Measurements from ENCODE around the gene DCBLD1. TPM values are rescaled to one million over a fixed set of nuclear protein-coding genes. Genes with fewer than 3 reads are reported as not detected.

DCBLD1 gene
- total RNA-seq, 1 experiment from 2014 or later = 19.5 TPM

DNA sequence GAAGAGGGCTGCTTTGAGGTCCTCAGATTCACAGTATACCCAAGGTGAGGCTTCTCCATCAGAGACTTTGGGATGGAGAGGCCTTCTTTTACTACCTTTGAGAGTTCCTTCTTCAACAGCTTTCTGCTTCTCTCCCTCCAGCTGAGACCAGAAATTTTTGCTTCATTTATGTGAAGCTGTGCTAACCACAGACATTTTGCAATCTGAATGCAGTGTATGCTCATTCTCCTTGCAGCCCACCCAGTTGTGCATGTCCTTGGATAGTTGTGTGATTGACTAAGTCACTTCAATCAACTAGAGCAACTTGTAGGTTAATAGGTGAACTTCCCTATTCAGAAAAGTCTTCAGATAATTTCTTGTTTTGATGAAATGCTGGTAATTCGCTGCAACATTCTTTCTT, 20.1 kb downstream of the DCBLD1 start (continued):
- TF ChIP-seq, protein P1, sequence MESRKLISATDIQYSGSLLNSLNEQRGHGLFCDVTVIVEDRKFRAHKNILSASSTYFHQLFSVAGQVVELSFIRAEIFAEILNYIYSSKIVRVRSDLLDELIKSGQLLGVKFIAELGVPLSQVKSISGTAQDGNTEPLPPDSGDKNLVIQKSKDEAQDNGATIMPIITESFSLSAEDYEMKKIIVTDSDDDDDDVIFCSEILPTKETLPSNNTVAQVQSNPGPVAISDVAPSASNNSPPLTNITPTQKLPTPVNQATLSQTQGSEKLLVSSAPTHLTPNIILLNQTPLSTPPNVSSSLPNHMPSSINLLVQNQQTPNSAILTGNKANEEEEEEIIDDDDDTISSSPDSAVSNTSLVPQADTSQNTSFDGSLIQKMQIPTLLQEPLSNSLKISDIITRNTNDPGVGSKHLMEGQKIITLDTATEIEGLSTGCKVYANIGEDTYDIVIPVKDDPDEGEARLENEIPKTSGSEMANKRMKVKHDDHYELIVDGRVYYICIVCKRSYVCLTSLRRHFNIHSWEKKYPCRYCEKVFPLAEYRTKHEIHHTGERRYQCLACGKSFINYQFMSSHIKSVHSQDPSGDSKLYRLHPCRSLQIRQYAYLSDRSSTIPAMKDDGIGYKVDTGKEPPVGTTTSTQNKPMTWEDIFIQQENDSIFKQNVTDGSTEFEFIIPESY (IDR thresholded peaks at IDR 0.05; ENCODE audit: extremely low read depth, insufficient replicate concordance, low read length) = no peak
- no peak for TF ChIP-seq EGR1 (IDR thresholded peaks at IDR 0.05; ENCODE audit: low read depth)
- no peak for TF ChIP-seq ZNF274 (IDR thresholded peaks at IDR 0.05; ENCODE audit: low read depth, low read length)

DNA sequence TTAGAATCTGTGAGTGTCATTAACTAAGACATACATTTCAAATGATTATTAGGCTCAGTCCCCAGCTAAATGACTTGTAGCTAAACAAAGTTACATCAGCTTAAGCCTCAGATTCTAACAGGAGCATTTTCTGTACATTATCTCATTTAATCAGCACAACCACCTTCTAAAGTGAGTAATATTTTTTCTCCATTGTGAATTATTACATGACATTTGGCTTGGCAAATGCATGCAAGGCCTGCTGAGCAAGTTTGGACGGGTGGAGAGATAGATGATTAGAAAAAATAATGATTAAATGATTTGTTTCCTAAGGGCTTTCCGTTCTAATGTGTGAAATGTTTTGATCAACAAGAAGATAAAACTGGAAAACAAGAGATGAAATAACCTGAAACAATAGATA, 20.7 kb downstream of the DCBLD1 start:
- Histone ChIP-seq H3K4me1 (ENCODE audit: control insufficient read depth in 1 of 2, insufficient read depth in 2 of 2, low read length in 2 of 2) (peaks cover 6 to 10% of the 10 kb centered on the region in 2 experiments), H3K9me2 (ENCODE audit: insufficient read depth) (no peaks in the 10 kb centered on the region), H3K9ac (ENCODE audit: low read length) (no peak overlapping the region), H3K27ac (ENCODE audit: low read depth, low read length) (no peak overlapping the region), H3K79me2 (ENCODE audit: insufficient read depth, low read length) (peaks cover 35% of the 10 kb centered on the region), H3K4me2 (ENCODE audit: low read length) (no peak overlapping the region), H3K27me3 (ENCODE audit: insufficient read depth, low read length) (no peaks in the 10 kb centered on the region), H2AFZ (ENCODE audit: low read depth, low read length, poor library complexity, severe bottlenecking) (no peak overlapping the region), H4K20me1 (ENCODE audit: insufficient read depth) (no peaks in the 10 kb centered on the region), H3K4me3 (replicated peaks in 1 of 2; ENCODE audit: low read depth in 1 of 2, low read length in 2 of 2) (no peak overlapping the region), H3K9me3 (ENCODE audit: control insufficient read depth in 1 of 2, insufficient read depth in 1 of 2, low read depth in 1 of 2, low read length in 2 of 2) (no peaks in the 10 kb centered on the region), H3K36me3 (ENCODE audit: control insufficient read depth in 1 of 2, insufficient read depth in 2 of 2, low read length in 2 of 2) (peaks cover 3 to 14% of the 10 kb centered on the region in 2 experiments; a peak in 2 of 4 replicates)
- POLR2A ChIA-PET = no interaction called here
- CTCF ChIA-PET = no interaction called here
- RAD21 ChIA-PET (ENCODE audit: low non-redundant PET in 1 of 2, low total read pairs in 2 of 2, uncharacterized antibody in 2 of 2, unreplicated experiment in 2 of 2) = no interaction called here
- no peak for ATAC-seq
- intact Hi-C loops (cut with micrococcal nuclease) = no loop called here
- TF ChIP-seq YY1 (IDR thresholded peaks at IDR 0.05; ENCODE audit: extremely low read depth, insufficient replicate concordance, low read depth, low read length) (no peak), EGR1 (IDR thresholded peaks at IDR 0.05; ENCODE audit: low read depth) (no peak), SP1 (IDR thresholded peaks at IDR 0.05; ENCODE audit: low read depth) (no peak), SIN3A (IDR thresholded peaks at IDR 0.05; ENCODE audit: low read depth) (no peak), ZFX (IDR thresholded peaks at IDR 0.05) (no peak), ELF1 (IDR thresholded peaks at IDR 0.05; ENCODE audit: borderline replicate concordance, low read depth) (no peak), EZH2 (IDR thresholded peaks at IDR 0.05) (no peak), EZH2phosphoT487 (IDR thresholded peaks at IDR 0.05; ENCODE audit: borderline replicate concordance) (no peak), FOSL1 (IDR thresholded peaks at IDR 0.05; ENCODE audit: low read depth) (no peak), POLR2AphosphoS5 (IDR thresholded peaks at IDR 0.05; ENCODE audit: low read depth, low read length) (no peak), JUND (IDR thresholded peaks at IDR 0.05) (no peak)
- TF ChIP-seq, protein P2, sequence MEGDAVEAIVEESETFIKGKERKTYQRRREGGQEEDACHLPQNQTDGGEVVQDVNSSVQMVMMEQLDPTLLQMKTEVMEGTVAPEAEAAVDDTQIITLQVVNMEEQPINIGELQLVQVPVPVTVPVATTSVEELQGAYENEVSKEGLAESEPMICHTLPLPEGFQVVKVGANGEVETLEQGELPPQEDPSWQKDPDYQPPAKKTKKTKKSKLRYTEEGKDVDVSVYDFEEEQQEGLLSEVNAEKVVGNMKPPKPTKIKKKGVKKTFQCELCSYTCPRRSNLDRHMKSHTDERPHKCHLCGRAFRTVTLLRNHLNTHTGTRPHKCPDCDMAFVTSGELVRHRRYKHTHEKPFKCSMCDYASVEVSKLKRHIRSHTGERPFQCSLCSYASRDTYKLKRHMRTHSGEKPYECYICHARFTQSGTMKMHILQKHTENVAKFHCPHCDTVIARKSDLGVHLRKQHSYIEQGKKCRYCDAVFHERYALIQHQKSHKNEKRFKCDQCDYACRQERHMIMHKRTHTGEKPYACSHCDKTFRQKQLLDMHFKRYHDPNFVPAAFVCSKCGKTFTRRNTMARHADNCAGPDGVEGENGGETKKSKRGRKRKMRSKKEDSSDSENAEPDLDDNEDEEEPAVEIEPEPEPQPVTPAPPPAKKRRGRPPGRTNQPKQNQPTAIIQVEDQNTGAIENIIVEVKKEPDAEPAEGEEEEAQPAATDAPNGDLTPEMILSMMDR (IDR thresholded peaks at IDR 0.05 in 2 of 3, conservative IDR thresholded peaks at IDR 0.05 in 1 of 3; ENCODE audit: borderline replicate concordance in 1 of 3, insufficient read depth in 1 of 3, low read depth in 2 of 3, low read length in 2 of 3) = no peak
- TF ChIP-seq, protein P1 (IDR thresholded peaks at IDR 0.05; ENCODE audit: extremely low read depth, insufficient replicate concordance, low read length) = no peak
- TF ChIP-seq, protein P3, sequence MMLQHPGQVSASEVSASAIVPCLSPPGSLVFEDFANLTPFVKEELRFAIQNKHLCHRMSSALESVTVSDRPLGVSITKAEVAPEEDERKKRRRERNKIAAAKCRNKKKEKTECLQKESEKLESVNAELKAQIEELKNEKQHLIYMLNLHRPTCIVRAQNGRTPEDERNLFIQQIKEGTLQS (IDR thresholded peaks at IDR 0.05) = no peak
- TF ChIP-seq, protein P4, sequence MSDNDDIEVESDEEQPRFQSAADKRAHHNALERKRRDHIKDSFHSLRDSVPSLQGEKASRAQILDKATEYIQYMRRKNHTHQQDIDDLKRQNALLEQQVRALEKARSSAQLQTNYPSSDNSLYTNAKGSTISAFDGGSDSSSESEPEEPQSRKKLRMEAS (IDR thresholded peaks at IDR 0.05) = no peak
- BruUV-seq (replicated peaks) = no TSS peak
- no peak for DNase-seq (ENCODE audit: low read depth, low spot score)
